SK-N-SH treated with all-trans-retinoic acid at 6 μM for 48 hours (cell line): Measurements from ENCODE around the gene DOCK4.

Experiments used
- ATAC-seq: fragments of 200-7000 bp; cut with Tn5 transposase; 3 replicates; pipeline ENCODE4 v1.9.1; 2020; ENCODE audit warnings: mild to moderate bottlenecking, moderate library complexity
- BACH2 ChIP-seq: fragments of 250-450 bp; sonication (Bioruptor Pico); IDR thresholded peaks from 2 replicates; pipeline ENCODE4 v1.9.0; 2021; ENCODE audit warnings: mild to moderate bottlenecking, borderline replicate concordance
- CREB5 ChIP-seq: fragments of 250-450 bp; sonication (Bioruptor Pico); IDR thresholded peaks from 2 replicates; pipeline ENCODE4 v1.5.1; 2020; ENCODE audit warnings: low read depth, mild to moderate bottlenecking, moderate library complexity
- CSDC2 ChIP-seq: fragments of 250-450 bp; sonication (Bioruptor Pico); IDR thresholded peaks from 2 replicates; pipeline ENCODE4 v1.5.0; 2020; ENCODE audit warnings: mild to moderate bottlenecking, moderate library complexity
- ESRRG ChIP-seq: fragments of 250-450 bp; sonication (Bioruptor Pico); IDR thresholded peaks from 2 replicates; pipeline ENCODE4 v1.6.1; 2021; ENCODE audit warnings: mild to moderate bottlenecking
- GLIS3 ChIP-seq: fragments of 250-450 bp; sonication (Bioruptor Pico); IDR thresholded peaks from 2 replicates; pipeline ENCODE4 v1.5.0; 2020; ENCODE audit warnings: mild to moderate bottlenecking, moderate library complexity
- ISL1 ChIP-seq: fragments of 250-450 bp; sonication (Bioruptor Pico); IDR thresholded peaks from 2 replicates; pipeline ENCODE4 v2.1.2; 2022; ENCODE audit warnings: mild to moderate bottlenecking, moderate library complexity
- OSR1 ChIP-seq: fragments of 250-450 bp; sonication (Bioruptor Pico); IDR thresholded peaks from 2 replicates; pipeline ENCODE4 v1.8.0; 2022; ENCODE audit warnings: moderate library complexity, mild to moderate bottlenecking, inconsistent platforms
- PATZ1 ChIP-seq: fragments of 250-450 bp; sonication (Bioruptor Pico); IDR thresholded peaks from 2 replicates; pipeline ENCODE4 v1.8.0; 2020; ENCODE audit warnings: mild to moderate bottlenecking, moderate library complexity, borderline replicate concordance
- PPARA ChIP-seq: fragments of 250-450 bp; sonication (Bioruptor Pico); IDR thresholded peaks from 2 replicates; pipeline ENCODE4 v1.5.0; 2020; ENCODE audit warnings: mild to moderate bottlenecking, borderline replicate concordance
- RARB ChIP-seq: fragments of 250-450 bp; sonication (Bioruptor Pico); IDR thresholded peaks from 2 replicates; pipeline ENCODE4 v1.8.0; 2021; ENCODE audit warnings: mild to moderate bottlenecking, moderate library complexity
- SNAI2 ChIP-seq: fragments of 250-450 bp; sonication (Bioruptor Pico); IDR thresholded peaks from 2 replicates; pipeline ENCODE4 v1.5.0; 2020; ENCODE audit warnings: mild to moderate bottlenecking, moderate library complexity
- TCF4 ChIP-seq: fragments of 250-450 bp; sonication (Bioruptor Pico); IDR thresholded peaks from 2 replicates; pipeline ENCODE4 v1.8.0; 2021; ENCODE audit warnings: mild to moderate bottlenecking, moderate library complexity, borderline replicate concordance
- TOX ChIP-seq: fragments of 250-450 bp; sonication (Bioruptor Pico); IDR thresholded peaks from 2 replicates; pipeline ENCODE4 v1.8.0; 2021; ENCODE audit warnings: mild to moderate bottlenecking, moderate library complexity, borderline replicate concordance
- ZC3H10 ChIP-seq: fragments of 250-450 bp; sonication (Bioruptor Pico); IDR thresholded peaks from 2 replicates; pipeline ENCODE4 v1.5.1; 2021; ENCODE audit warnings: mild to moderate bottlenecking, moderate library complexity
- ZFP3 ChIP-seq: fragments of 250-450 bp; sonication (Bioruptor Pico); IDR thresholded peaks from 2 replicates; pipeline ENCODE4 v1.5.0; 2020; ENCODE audit warnings: mild to moderate bottlenecking, moderate library complexity
- ZFP30 ChIP-seq: fragments of 450-650 bp; formaldehyde crosslinking; IDR thresholded peaks from 2 replicates; pipeline ENCODE4 v1.5.0; 2022; ENCODE audit warnings: mild to moderate bottlenecking, moderate library complexity
- ZNF565 ChIP-seq: fragments of 450-650 bp; formaldehyde crosslinking; conservative IDR thresholded peaks from 2 replicates; pipeline ENCODE4 v1.5.0; 2020; ENCODE audit warnings: low read depth, mild to moderate bottlenecking, moderate library complexity
- ZNF70 ChIP-seq: fragments of 450-650 bp; formaldehyde crosslinking; IDR thresholded peaks from 2 replicates; pipeline ENCODE4 v1.5.0; 2020; ENCODE audit warnings: mild to moderate bottlenecking, moderate library complexity
- ZNF8 ChIP-seq: fragments of 450-650 bp; formaldehyde crosslinking; IDR thresholded peaks from 2 replicates; pipeline ENCODE4 v1.5.0; 2020; ENCODE audit warnings: mild to moderate bottlenecking, moderate library complexity
- TF ChIP-seq, protein P1 (sequence below): fragments of 250-450 bp; sonication (Bioruptor Pico); IDR thresholded peaks from 2 replicates; pipeline ENCODE4 v1.8.0; 2021; ENCODE audit warnings: low read depth, mild to moderate bottlenecking, moderate library complexity, borderline replicate concordance
- TF ChIP-seq, protein P2 (sequence below): fragments of 250-450 bp; sonication (Bioruptor Pico); IDR thresholded peaks from 2 replicates; pipeline ENCODE4 v1.5.1; 2021; ENCODE audit warnings: mild to moderate bottlenecking, moderate library complexity
- TF ChIP-seq, protein P3 (sequence below): fragments of 250-450 bp; sonication (Bioruptor Pico); IDR thresholded peaks from 2 replicates; pipeline ENCODE4 v1.5.0; 2020; ENCODE audit warnings: mild to moderate bottlenecking, moderate library complexity

The DOCK4 gene

GRCh38 chr7:112074464-112074863, 131.7 kb downstream of the DOCK4 start:
- no peak for ATAC-seq
- TF ChIP-seq CSDC2 (CRISPR knock-in tag): no peak
- no peak for TF ChIP-seq TOX (CRISPR knock-in tag)
- TF ChIP-seq ZNF8 (CRISPR knock-in tag): no peak
- TF ChIP-seq OSR1 (CRISPR knock-in tag): no peak
- TF ChIP-seq TCF4 (CRISPR knock-in tag): no peak
- TF ChIP-seq ZNF565 (CRISPR knock-in tag): no peak
- TF ChIP-seq, protein P1, sequence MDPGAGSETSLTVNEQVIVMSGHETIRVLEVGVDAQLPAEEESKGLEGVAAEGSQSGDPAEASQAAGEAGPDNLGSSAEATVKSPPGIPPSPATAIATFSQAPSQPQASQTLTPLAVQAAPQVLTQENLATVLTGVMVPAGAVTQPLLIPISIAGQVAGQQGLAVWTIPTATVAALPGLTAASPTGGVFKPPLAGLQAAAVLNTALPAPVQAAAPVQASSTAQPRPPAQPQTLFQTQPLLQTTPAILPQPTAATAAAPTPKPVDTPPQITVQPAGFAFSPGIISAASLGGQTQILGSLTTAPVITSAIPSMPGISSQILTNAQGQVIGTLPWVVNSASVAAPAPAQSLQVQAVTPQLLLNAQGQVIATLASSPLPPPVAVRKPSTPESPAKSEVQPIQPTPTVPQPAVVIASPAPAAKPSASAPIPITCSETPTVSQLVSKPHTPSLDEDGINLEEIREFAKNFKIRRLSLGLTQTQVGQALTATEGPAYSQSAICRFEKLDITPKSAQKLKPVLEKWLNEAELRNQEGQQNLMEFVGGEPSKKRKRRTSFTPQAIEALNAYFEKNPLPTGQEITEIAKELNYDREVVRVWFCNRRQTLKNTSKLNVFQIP (CRISPR knock-in tag): no peak
- TF ChIP-seq ZC3H10: no peak
- TF ChIP-seq PPARA (CRISPR knock-in tag): no peak
- TF ChIP-seq CREB5 (CRISPR knock-in tag): no peak
- no peak for TF ChIP-seq ESRRG (CRISPR knock-in tag)
- no peak for TF ChIP-seq SNAI2 (CRISPR knock-in tag)
- no peak for TF ChIP-seq ISL1 (CRISPR knock-in tag)
- no peak for TF ChIP-seq ZFP3
- TF ChIP-seq BACH2 (CRISPR knock-in tag): no peak
- TF ChIP-seq PATZ1 (CRISPR knock-in tag): no peak
- TF ChIP-seq RARB (CRISPR knock-in tag): no peak
- TF ChIP-seq, protein P2, sequence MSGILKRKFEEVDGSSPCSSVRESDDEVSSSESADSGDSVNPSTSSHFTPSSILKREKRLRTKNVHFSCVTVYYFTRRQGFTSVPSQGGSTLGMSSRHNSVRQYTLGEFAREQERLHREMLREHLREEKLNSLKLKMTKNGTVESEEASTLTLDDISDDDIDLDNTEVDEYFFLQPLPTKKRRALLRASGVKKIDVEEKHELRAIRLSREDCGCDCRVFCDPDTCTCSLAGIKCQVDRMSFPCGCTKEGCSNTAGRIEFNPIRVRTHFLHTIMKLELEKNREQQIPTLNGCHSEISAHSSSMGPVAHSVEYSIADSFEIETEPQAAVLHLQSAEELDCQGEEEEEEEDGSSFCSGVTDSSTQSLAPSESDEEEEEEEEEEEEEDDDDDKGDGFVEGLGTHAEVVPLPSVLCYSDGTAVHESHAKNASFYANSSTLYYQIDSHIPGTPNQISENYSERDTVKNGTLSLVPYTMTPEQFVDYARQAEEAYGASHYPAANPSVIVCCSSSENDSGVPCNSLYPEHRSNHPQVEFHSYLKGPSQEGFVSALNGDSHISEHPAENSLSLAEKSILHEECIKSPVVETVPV: no peak
- no peak for TF ChIP-seq GLIS3 (CRISPR knock-in tag)
- TF ChIP-seq, protein P3, sequence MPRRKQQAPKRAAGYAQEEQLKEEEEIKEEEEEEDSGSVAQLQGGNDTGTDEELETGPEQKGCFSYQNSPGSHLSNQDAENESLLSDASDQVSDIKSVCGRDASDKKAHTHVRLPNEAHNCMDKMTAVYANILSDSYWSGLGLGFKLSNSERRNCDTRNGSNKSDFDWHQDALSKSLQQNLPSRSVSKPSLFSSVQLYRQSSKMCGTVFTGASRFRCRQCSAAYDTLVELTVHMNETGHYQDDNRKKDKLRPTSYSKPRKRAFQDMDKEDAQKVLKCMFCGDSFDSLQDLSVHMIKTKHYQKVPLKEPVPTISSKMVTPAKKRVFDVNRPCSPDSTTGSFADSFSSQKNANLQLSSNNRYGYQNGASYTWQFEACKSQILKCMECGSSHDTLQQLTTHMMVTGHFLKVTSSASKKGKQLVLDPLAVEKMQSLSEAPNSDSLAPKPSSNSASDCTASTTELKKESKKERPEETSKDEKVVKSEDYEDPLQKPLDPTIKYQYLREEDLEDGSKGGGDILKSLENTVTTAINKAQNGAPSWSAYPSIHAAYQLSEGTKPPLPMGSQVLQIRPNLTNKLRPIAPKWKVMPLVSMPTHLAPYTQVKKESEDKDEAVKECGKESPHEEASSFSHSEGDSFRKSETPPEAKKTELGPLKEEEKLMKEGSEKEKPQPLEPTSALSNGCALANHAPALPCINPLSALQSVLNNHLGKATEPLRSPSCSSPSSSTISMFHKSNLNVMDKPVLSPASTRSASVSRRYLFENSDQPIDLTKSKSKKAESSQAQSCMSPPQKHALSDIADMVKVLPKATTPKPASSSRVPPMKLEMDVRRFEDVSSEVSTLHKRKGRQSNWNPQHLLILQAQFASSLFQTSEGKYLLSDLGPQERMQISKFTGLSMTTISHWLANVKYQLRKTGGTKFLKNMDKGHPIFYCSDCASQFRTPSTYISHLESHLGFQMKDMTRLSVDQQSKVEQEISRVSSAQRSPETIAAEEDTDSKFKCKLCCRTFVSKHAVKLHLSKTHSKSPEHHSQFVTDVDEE (CRISPR knock-in tag): no peak

GRCh38 chr7:112073530-112073929, 132.7 kb downstream of the DOCK4 start:
- TF ChIP-seq, protein P3 (CRISPR knock-in tag): no peak
- TF ChIP-seq TCF4 (CRISPR knock-in tag) (no peak), BACH2 (CRISPR knock-in tag) (no peak), ZFP30 (no peak), ZNF70 (CRISPR knock-in tag) (no peak), ZFP3 (no peak), CREB5 (CRISPR knock-in tag) (no peak), ISL1 (CRISPR knock-in tag) (no peak), TOX (CRISPR knock-in tag) (no peak), RARB (CRISPR knock-in tag) (no peak)
- TF ChIP-seq, protein P1 (CRISPR knock-in tag): no peak
- ATAC-seq: no peak
